ENCODE measurements around the gene GAS2L2. TPM values are rescaled to one million over a fixed set of nuclear protein-coding genes. Genes with fewer than 3 reads are reported as not detected.

GAS2L2 gene
- total RNA-seq, 1 donor from 2014 or later = 0.27 TPM

- H3K4me3 Mint-ChIP-seq (ENCODE audit: unreplicated experiment) = no peak overlapping the region
- H3K9me3 Mint-ChIP-seq (ENCODE audit: unreplicated experiment) = peaks cover 2% of the 10 kb centered on the region
- peaks cover 4% of the 10 kb centered on the region for H3K36me3 Mint-ChIP-seq (ENCODE audit: unreplicated experiment)
- H3K4me1 Mint-ChIP-seq (ENCODE audit: low read depth, unreplicated experiment) = peaks cover 17% of the 10 kb centered on the region
- no peak overlapping the region for H3K27ac Mint-ChIP-seq (ENCODE audit: unreplicated experiment)
- no peaks in the 10 kb centered on the region for H3K27me3 Mint-ChIP-seq (ENCODE audit: unreplicated experiment)
- TF ChIP-seq, protein P1, sequence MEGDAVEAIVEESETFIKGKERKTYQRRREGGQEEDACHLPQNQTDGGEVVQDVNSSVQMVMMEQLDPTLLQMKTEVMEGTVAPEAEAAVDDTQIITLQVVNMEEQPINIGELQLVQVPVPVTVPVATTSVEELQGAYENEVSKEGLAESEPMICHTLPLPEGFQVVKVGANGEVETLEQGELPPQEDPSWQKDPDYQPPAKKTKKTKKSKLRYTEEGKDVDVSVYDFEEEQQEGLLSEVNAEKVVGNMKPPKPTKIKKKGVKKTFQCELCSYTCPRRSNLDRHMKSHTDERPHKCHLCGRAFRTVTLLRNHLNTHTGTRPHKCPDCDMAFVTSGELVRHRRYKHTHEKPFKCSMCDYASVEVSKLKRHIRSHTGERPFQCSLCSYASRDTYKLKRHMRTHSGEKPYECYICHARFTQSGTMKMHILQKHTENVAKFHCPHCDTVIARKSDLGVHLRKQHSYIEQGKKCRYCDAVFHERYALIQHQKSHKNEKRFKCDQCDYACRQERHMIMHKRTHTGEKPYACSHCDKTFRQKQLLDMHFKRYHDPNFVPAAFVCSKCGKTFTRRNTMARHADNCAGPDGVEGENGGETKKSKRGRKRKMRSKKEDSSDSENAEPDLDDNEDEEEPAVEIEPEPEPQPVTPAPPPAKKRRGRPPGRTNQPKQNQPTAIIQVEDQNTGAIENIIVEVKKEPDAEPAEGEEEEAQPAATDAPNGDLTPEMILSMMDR (IDR thresholded peaks at IDR 0.05; ENCODE audit: partially characterized antibody, unreplicated experiment) = no peak
- DNase-seq = peak; percentile 67
These were observed 26.7 kb downstream of the GAS2L2 start for GRCh38 chr17:35726127-35726952.

DNA sequence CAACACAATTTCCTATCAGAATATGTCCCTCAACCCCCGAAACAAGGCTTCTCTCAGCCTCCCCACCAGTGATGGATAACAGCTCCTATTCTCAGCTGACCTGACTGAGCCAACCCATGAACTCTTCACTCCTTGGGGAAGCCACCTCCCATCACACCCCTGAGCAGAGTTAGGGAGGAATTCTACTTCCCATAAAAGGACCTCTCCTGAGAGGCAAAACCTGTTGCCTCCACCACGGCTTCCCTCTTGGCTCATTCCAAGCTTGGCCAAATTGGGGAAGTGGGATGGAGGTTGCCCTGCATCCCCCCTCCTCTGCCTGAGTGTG, 27.3 kb downstream of the GAS2L2 start:
- H3K27ac Mint-ChIP-seq (ENCODE audit: unreplicated experiment) = no peak overlapping the region
- no peak overlapping the region for H3K4me3 Mint-ChIP-seq (ENCODE audit: unreplicated experiment)
- TF ChIP-seq, protein P1 (IDR thresholded peaks at IDR 0.05; ENCODE audit: partially characterized antibody, unreplicated experiment) = no peak
- no peaks in the 10 kb centered on the region for H3K27me3 Mint-ChIP-seq (ENCODE audit: unreplicated experiment)
- H3K9me3 Mint-ChIP-seq (ENCODE audit: unreplicated experiment) = peaks cover 2% of the 10 kb centered on the region
- H3K4me1 Mint-ChIP-seq (ENCODE audit: low read depth, unreplicated experiment) = peaks cover 13% of the 10 kb centered on the region
- no peak for DNase-seq
- peaks cover 4% of the 10 kb centered on the region for H3K36me3 Mint-ChIP-seq (ENCODE audit: unreplicated experiment)

GRCh38 chr17:35725058-35725457, 28.0 kb downstream of the GAS2L2 start:
- no peak for DNase-seq
- H3K27ac Mint-ChIP-seq (ENCODE audit: unreplicated experiment) = no peak overlapping the region
- peaks cover 4% of the 10 kb centered on the region for H3K36me3 Mint-ChIP-seq (ENCODE audit: unreplicated experiment)
- TF ChIP-seq, protein P1 (IDR thresholded peaks at IDR 0.05; ENCODE audit: partially characterized antibody, unreplicated experiment) = no peak
- no peaks in the 10 kb centered on the region for H3K27me3 Mint-ChIP-seq (ENCODE audit: unreplicated experiment)
- no peak overlapping the region for H3K4me3 Mint-ChIP-seq (ENCODE audit: unreplicated experiment)
- peaks cover 12% of the 10 kb centered on the region for H3K4me1 Mint-ChIP-seq (ENCODE audit: low read depth, unreplicated experiment)
- H3K9me3 Mint-ChIP-seq (ENCODE audit: unreplicated experiment) = peaks cover 2% of the 10 kb centered on the region

GRCh38 chr17:35723735-35724134, 29.3 kb downstream of the GAS2L2 start:
- H3K36me3 Mint-ChIP-seq (ENCODE audit: unreplicated experiment) = peaks cover 4% of the 10 kb centered on the region
- DNase-seq = no peak
- no peak overlapping the region for H3K27ac Mint-ChIP-seq (ENCODE audit: unreplicated experiment)
- H3K4me1 Mint-ChIP-seq (ENCODE audit: low read depth, unreplicated experiment) = peaks cover 12% of the 10 kb centered on the region
- no peak overlapping the region for H3K4me3 Mint-ChIP-seq (ENCODE audit: unreplicated experiment)
- H3K27me3 Mint-ChIP-seq (ENCODE audit: unreplicated experiment) = no peaks in the 10 kb centered on the region
- peaks cover 2% of the 10 kb centered on the region for H3K9me3 Mint-ChIP-seq (ENCODE audit: unreplicated experiment)
- TF ChIP-seq, protein P1 (IDR thresholded peaks at IDR 0.05; ENCODE audit: partially characterized antibody, unreplicated experiment) = no peak

DNA sequence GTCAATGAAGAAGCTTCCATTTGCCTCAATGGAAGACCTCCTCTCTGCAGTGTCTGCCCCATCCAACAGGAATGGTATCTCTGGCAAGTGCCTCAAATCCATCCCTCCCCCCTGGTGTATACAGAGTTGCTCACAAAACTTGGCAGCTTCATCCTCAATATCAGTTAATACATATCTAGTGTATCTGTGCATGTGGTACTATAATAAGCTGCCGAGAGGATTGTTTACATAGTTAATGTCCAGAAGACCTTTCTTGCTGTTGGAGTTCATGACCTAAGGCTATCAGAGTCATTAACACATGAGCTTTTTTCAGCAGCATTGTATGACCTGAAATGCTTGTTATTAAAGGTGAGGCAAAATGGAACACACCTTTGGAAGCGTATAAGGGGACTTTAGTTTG, 35.6 kb downstream of the GAS2L2 start:
- H3K4me1 Mint-ChIP-seq (ENCODE audit: low read depth, unreplicated experiment) = peaks cover 2% of the 10 kb centered on the region
- DNase-seq = no peak
- no peak overlapping the region for H3K27ac Mint-ChIP-seq (ENCODE audit: unreplicated experiment)
- H3K27me3 Mint-ChIP-seq (ENCODE audit: unreplicated experiment) = no peaks in the 10 kb centered on the region
- TF ChIP-seq, protein P1 (IDR thresholded peaks at IDR 0.05; ENCODE audit: partially characterized antibody, unreplicated experiment) = no peak
- H3K36me3 Mint-ChIP-seq (ENCODE audit: unreplicated experiment) = no peaks in the 10 kb centered on the region
- no peaks in the 10 kb centered on the region for H3K9me3 Mint-ChIP-seq (ENCODE audit: unreplicated experiment)
- no peak overlapping the region for H3K4me3 Mint-ChIP-seq (ENCODE audit: unreplicated experiment)

All from glutamatergic neuron (in vitro differentiated cells).